Peyer's patch (tissue), 4 donors: ENCODE data around the gene MTERF4. TPM values are rescaled to one million over a fixed set of nuclear protein-coding genes. Genes with fewer than 3 reads are reported as not detected.

Experiments used
- DNase-seq, 3 donors: peaks; one replicate each; pipeline ENCODE4 v3.0.0-alpha.2; 2017 to 2019
- H3K27ac ChIP-seq, 4 donors: fragments of 200-600 bp; sonication (generic); one replicate each; pipeline ENCODE4 v1.5.1; 2016 to 2019
- H3K27me3 ChIP-seq, 2 donors: fragments of 200-600 bp; sonication (generic); one replicate each; pipeline ENCODE4 v1.5.1; 2019
- H3K36me3 ChIP-seq, 3 donors: fragments of 200-600 bp; sonication (generic); one replicate each; pipeline ENCODE4 v1.5.1; 2016 to 2019
- H3K4me1 ChIP-seq, 4 donors: fragments of 200-600 bp; sonication (generic); one replicate each; pipeline ENCODE4 v1.5.1; 2016 to 2019
- H3K4me3 ChIP-seq, 4 donors: fragments of 200-600 bp; sonication (generic); 1 replicate in 3 of 4; 2 replicates in 1 of 4; pipeline ENCODE4 v1.5.1; 2016 to 2019; ENCODE audit warnings: mild to moderate bottlenecking in 1 of 4
- H3K9me3 ChIP-seq, 4 donors: fragments of 200-600 bp; sonication (generic); one replicate each; pipeline ENCODE4 v1.5.1; 2016 to 2019; ENCODE audit warnings: mild to moderate bottlenecking in 1 of 4
- CTCF ChIP-seq, 6 experiments: fragments of 450-650 bp in 4 of 6; fragments of 200-600 bp in 2 of 6; sonication (generic) in 1 of 6; IDR thresholded peaks; one replicate each; pipeline ENCODE4 v1.5.1; 2017 to 2019; ENCODE audit warnings: antibody characterized with exemption in 6 of 6, mild to moderate bottlenecking in 3 of 6, moderate library complexity in 1 of 6
- POLR2A ChIP-seq, 2 donors: fragments of 450-650 bp; IDR thresholded peaks; one replicate each; pipeline ENCODE4 v1.5.1; 2017; ENCODE audit warnings: antibody characterized with exemption in 2 of 2, mild to moderate bottlenecking in 2 of 2, moderate library complexity in 2 of 2
- total RNA-seq, 4 donors: library from RNA; depleted of rRNA; stranded (reverse); fragments of >200 nt; gene quantifications; one replicate each; pipeline ENCODE4 v1.1.0, GENCODE V29; 2016

MTERF4 gene
- total RNA-seq, 4 donors from 2014 or later, result 28.9 to 55.4 (median 47.9) TPM

GRCh38 chr2:241066171-241066892, 35.8 kb downstream of the MTERF4 start:
- Histone ChIP-seq H3K4me1 (peaks cover 0 to 5% (median 2%) of the 10 kb centered on the region in 4 donors), H3K36me3 (peaks cover 0 to 14% (median 0%) of the 10 kb centered on the region in 3 donors), H3K27me3 (no peaks in the 10 kb centered on the region), H3K27ac (no peak overlapping the region), H3K9me3 (no peaks in the 10 kb centered on the region), H3K4me3 (no peak overlapping the region)
- DNase-seq, result no peak
- no peak for TF ChIP-seq CTCF (IDR thresholded peaks at IDR 0.05)
- no peak for TF ChIP-seq POLR2A (IDR thresholded peaks at IDR 0.05)

DNA sequence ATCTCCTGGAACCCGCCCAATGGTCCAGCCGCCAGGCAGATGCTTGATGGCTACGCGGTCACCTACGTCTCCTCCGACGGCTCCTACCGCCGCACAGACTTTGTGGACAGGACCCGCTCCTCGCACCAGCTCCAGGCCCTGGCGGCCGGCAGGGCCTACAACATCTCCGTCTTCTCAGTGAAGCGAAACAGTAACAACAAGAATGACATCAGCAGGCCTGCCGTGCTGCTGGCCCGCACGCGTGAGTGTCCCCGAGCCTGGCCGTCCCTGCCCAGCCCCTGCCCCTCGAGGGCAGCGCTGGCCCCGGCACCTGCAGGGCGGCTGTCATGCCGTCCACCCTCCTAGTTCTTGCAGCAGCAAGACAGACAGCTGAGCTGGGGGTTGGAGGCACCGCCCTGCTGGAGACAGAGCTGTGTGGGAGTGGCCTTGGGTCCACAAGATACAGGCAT, 36.7 kb downstream of the MTERF4 start:
- peak in 1 of 3 donors; percentile 45 for DNase-seq
- Histone ChIP-seq H3K4me1 (peaks cover 0 to 5% (median 2%) of the 10 kb centered on the region in 4 donors), H3K36me3 (peaks cover 0 to 6% (median 0%) of the 10 kb centered on the region in 3 donors), H3K4me3 (no peak overlapping the region), H3K9me3 (no peaks in the 10 kb centered on the region), H3K27ac (no peak overlapping the region), H3K27me3 (no peaks in the 10 kb centered on the region)
- TF ChIP-seq CTCF (IDR thresholded peaks at IDR 0.05) (no peak), POLR2A (IDR thresholded peaks at IDR 0.05) (no peak)

DNA sequence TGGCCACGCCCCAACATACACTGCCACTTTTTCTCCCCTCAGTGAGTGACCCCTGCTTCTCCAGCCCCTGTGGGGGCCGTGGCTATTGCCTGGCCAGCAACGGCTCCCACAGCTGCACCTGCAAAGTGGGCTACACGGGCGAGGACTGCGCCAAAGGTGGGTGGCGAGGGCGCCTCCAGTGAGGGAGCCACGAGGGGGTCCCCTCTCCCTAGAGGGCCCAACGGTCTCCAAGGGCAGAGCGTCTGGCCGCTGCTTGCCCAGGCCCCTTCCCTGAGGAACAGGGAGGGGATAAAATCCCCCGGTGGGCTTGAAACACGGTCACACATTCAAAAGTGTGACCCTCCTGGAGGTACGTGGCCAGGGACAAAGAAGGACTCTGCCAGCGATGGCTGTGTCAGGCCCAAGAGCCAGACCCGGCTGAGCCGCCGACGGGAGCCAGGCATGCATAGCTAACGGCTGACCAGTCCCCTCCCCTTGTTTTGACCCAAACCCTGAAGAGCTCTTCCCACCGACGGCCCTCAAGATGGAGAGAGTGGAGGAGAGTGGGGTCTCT, 37.2 kb downstream of the MTERF4 start:
- no peak for DNase-seq
- Histone ChIP-seq H3K27ac (no peak overlapping the region), H3K4me3 (no peak overlapping the region), H3K36me3 (peaks cover 0 to 6% (median 0%) of the 10 kb centered on the region in 3 donors), H3K9me3 (no peaks in the 10 kb centered on the region), H3K4me1 (peaks cover 0 to 5% (median 2%) of the 10 kb centered on the region in 4 donors), H3K27me3 (no peaks in the 10 kb centered on the region)
- no peak for TF ChIP-seq POLR2A (IDR thresholded peaks at IDR 0.05)
- no peak for TF ChIP-seq CTCF (IDR thresholded peaks at IDR 0.05)

DNA sequence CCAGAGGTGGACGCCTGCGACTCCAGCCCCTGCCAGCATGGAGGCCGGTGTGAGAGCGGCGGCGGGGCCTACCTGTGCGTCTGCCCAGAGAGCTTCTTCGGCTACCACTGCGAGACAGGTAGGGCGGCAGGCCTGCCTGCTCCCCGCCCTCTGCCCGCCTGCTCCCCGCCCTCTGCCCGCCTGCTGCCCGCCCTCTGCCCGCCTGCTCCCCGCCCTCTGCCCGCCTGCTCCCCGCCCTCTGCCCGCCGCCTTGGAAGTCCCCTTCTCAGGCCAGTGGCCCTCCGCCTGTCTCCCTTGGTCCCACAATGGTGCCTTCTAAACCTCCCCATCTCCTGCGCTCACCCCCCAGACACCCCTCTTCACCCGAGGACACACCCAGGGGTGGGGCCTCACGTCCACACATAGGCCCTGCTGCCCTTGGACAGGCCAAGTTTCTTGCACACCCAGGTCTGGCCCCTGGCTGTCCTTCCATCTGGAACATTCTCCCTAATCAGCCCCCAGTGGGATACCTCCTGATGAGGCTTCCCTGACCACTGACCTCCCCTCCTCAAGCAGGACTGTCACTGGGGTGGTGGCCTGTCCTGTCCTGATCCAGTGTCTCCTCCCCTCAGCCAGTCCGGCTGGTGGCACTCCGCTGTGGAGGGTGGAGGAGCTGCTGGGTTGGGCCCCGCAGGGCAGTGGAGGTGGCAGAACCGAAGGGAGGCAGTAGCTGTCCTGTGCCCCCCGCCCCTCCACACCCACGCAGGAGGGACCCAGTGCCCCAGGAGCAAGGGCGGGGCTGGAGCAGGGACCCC, 37.9 kb downstream of the MTERF4 start:
- peaks cover 0 to 5% (median 2%) of the 10 kb centered on the region in 4 donors for H3K4me1 ChIP-seq
- H3K36me3 ChIP-seq, result peaks cover 0 to 6% (median 0%) of the 10 kb centered on the region in 3 donors
- H3K9me3 ChIP-seq, result no peaks in the 10 kb centered on the region
- H3K27ac ChIP-seq, result no peak overlapping the region
- peak; percentile 20 to 65 (median 57) for DNase-seq
- H3K27me3 ChIP-seq, result no peaks in the 10 kb centered on the region
- peak overlapping the region in 1 of 4 donors; percentile 11 for H3K4me3 ChIP-seq
- TF ChIP-seq POLR2A (IDR thresholded peaks at IDR 0.05) (no peak), CTCF (IDR thresholded peaks at IDR 0.05) (no peak)

DNA sequence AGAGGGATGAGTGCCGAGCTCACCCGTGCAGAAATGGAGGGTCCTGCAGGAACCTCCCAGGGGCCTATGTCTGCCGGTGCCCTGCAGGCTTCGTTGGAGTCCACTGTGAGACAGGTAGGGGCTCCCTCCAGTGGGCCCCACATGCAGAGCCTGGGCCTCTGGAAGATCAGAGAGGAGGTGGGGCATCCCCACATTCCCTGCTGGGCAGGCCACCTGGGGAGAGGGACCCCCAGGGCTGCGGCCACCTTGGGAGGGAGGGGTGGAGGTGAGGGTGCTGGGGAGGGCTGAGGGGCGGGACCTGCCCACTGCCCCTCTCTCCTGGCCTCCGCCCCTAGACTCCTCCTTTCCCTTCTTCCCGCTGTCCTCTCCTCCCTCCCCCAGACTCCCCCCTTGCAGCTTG, 38.5 kb downstream of the MTERF4 start:
- DNase-seq, result no peak
- TF ChIP-seq CTCF (IDR thresholded peaks at IDR 0.05) (no peak), POLR2A (IDR thresholded peaks at IDR 0.05) (no peak)
- H3K27ac ChIP-seq, result no peak overlapping the region
- no peaks in the 10 kb centered on the region for H3K9me3 ChIP-seq
- H3K4me1 ChIP-seq, result peaks cover 0 to 5% (median 2%) of the 10 kb centered on the region in 4 donors
- H3K36me3 ChIP-seq, result peaks cover 0 to 6% (median 0%) of the 10 kb centered on the region in 3 donors
- H3K4me3 ChIP-seq, result peak overlapping the region in 1 of 4 donors; percentile 11
- no peaks in the 10 kb centered on the region for H3K27me3 ChIP-seq
